Stimulated activated CD4-positive, alpha-beta T cell treated with anti-CD3 and anti-CD28 coated beads, Interleukin-4, amount 100 ng/mL, for 4 hours (primary cell): ENCODE measurements around the gene CDH23.
A peak's percentile ranks its signal among the peaks of the same experiment; 100 is the strongest.
"Not testable (repeated sequence)": the region's sequence is repeated elsewhere in the genome, so short reads cannot be mapped to it uniquely, and the experiment has no call there.

Experiments
- DNase-seq, 2 experiments: peaks; one replicate each; pipeline ENCODE4 v3.0.0-alpha.2; 2020

Gene CDH23

DNA sequence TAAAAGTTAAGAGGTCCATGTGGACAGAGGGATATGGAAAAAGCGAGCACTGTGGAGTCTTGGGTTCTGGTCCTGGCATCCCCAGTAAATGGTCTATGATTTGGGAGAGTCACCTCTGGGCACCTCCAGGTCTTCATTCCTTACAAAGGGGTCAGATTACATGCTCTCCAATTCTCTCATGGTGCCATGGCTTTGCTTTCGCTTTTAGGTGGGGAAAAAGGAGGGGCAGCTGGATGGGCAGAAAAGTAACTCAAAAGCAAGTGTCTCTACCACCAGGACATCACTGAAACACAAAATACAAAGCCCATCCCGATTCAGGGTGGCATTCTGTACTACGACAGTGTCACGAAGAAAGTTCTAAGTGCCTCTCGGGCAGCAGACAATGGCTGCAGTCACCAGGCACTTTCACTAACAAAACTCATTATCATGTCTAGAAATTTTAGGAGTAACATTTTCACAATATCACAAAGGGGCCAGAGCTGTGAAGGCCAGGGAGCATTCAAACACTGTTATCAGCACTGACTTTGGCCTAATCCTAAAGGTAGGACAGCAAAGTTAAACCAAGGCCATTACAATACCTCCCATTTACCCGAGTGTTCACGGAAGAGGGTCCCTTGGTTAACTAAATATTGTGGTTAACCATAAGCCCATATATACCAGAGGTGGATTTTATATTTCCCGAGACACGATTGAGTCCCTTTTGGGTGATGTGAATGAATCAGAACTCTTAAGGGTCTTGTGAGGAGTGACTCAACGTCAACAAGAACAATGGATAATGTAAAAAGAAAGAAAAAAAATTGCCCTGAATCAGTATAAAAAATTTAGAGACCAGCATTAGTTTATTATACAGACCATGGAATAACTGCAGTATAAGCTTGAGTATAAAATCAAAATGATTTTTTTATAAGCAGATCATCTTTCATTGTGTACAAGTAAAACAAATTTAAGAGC lies 451.9 kb downstream of the CDH23 start:
- no peak for DNase-seq

DNA sequence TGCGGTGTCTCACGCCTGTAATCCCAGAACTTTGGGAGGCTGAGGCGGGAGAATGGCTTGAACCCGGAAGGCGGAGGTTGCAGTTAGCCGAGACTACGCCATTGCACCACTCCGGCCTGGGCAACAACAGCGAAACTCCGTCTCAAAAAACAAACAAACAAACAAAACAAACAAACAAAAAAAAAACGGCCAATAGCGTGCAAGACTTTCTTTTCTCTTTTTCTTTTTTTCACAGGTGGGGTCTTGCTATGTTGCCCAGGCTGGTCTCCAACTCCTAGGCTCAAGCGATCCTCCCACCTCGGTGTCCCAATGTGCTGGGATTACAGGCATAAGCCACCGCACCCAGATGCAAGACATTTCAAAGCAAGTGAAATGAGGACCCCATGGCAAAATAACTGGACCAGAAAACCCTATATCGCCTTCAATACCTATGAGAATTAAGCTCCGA lies 452.8 kb downstream of the CDH23 start:
- DNase-seq = no peak

GRCh38 chr10:71850021-71850742 lies 453.5 kb downstream of the CDH23 start:
- DNase-seq = no peak

DNA sequence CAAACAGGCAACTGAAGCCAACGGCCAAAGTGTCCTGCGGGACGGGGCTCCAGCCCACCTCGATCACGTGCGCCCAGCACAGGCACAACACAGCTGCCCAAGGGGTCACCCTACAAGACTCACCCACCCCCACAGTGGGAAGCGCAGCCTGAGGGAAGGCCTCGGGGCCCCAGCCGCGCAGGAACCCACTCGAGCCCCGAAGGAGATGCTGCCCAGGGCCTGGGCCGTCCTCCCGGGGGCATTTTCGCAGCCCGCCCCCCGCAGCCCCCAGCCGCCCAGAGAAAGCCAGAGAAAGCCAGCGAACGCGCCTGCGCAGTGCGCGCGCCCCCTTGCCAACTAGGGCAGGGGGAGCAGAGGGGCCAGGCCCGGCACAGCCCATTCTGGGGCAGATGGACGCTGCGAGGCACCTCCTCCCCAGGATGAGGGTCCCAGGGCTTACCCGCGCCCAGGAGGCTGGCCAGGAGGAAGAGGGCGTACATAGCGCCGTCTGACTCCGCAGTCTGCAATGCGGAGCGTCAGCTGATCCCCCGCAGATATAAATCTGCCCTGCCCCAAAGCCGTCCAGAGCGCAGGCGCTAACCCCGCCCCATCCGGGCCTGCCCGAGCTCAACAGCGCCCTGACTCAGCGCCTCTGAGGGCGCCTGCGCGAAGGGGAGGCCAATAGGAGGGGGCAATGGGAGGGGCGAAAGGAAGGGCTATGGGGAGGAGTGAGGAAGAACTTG lies 454.2 kb downstream of the CDH23 start, which contains the start of gene PSAP:
PSAP (minus strand) TSS at position 509 of the 722 bp plus-strand sequence; CDS start at position 479, 30 bp downstream.
- peak; percentile 98 to 99 for DNase-seq

- not testable (repeated sequence) for DNase-seq
Observed at GRCh38 chr10:71851465-71852095, 454.9 kb downstream of the CDH23 start.

DNA sequence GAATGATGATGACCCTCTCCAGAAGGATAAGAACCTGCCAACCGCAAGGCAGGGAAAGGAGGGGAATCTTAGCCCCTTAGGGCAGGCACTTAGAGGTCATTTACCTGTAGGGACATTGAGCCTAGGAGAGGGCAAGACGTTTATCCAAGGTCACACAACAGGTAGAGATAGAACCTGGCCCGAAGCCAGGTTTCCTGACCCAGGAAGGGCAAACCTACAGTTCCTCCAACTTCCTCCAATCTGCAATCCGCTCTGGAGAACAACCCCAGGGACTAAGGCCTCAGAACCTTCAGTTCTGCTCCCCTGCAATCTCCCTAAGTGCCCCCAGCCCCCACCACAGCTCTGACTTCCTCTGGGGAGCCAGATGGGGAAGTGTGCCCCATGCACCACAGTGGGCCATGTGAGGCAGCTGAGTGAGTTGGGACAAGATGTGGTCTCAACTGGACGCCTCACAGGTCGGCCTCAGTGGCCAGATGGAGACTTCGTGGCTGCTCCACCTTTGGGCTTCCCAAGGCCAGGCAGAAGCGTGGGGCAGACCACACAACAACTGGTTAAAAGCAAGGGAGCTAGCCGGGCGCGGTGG lies 455.7 kb downstream of the CDH23 start:
- DNase-seq = no peak

GRCh38 chr10:71854031-71854430 lies 457.3 kb downstream of the CDH23 start:
- no peak for DNase-seq

- no peak for DNase-seq
Observed at GRCh38 chr10:71856619-71857018, 459.9 kb downstream of the CDH23 start.

DNA sequence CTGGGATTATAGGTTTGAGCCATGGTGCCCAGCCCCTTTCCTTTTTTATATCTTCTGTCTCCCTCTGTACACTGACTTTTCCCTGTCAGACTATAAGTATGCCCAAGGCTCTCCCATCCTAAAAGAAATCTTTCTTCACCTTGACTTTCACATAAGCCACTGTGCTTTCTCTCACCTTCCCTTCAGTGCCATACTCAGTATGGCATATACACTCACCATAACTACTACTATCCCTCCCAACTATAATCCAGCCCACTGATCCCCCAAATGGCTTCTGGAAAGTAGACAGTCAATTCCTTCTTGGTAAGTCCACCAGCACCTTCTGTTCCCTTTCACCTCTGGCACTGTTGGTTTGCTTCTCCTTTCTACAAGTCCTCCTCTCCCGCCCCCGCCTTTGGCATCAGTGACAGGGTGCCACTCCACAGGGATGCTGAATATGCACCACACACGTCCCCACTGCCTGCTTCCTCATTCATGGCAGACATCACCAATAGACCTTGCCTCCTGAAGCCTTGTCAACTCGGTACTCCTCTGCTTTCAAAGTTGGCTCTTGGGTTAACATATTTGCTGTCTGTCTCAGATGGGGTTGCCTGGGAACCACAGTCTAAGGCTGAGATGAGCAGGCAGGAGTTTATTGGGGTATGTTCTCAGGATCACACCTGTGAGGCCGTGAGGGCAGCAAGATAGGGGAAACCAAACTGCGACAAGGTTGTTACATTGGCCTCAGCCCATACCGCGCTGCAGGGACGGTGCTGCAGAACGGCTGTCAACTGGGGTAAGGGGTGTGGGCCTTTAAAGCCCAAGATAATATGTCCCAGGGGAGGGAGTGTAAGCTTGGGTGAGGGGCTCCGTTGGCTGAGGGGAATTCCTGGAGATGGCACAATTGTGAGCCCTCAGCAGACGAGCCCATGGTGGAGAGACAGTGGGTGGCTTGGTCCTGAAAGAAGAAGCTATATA lies 461.5 kb downstream of the CDH23 start:
- DNase-seq = no peak

DNA sequence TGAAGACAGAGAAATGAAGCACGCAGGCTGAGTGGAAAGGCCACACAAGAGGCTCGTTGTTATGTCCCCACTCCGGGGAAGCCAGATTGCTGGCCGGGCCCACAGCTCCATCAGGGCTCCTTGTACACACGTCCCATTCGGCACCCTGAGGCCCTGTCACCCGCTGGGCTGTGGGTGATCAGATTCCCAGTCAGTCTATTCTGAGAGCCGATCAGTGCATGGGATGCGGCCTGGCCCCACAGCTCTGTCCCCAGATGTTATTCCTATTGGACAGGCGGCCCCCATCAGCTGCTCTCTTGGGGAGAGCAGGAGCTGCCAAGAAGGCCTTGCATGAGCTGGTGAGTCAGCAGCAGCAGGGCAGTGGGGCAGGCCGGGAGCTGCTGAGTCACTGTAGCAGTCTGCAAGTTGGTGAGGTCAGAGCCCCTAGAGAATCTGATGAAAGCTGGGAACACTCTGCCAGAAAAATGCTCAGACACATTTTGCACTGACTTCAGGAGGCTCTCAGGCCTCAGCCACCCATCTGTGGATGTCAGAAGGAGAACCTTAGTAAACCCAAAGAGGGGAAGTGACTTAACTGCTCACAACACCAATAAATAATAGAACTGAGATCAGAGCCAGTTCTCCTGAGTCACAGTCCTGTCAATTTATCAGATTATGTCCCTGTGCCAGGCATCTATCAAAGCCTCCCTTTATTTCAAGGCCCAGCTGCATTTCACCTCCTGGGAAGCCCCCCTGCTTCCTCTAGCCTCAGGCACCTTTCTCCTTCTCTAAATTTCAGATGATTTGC lies 463.7 kb downstream of the CDH23 start:
- DNase-seq = peak; percentile 27 to 40

DNA sequence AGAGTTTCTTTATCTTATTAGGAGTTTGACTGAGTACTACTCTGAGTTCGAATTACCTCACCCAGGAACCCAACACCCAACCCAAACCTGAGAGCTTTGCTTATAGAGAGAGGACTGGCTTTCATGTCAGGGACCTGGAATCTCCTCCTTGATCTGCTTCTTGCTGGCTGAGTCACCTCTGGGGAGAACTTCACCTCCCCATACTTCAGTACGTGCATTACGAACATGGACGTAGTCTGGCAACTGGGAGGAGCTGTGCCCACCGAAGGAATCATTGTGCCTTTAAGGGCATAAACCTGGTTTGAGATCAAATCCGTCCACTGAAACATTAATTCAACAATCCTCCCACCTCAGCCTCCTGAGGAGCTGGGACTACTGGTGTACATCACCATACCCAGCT lies 466.5 kb downstream of the CDH23 start:
- DNase-seq = no peak

DNA sequence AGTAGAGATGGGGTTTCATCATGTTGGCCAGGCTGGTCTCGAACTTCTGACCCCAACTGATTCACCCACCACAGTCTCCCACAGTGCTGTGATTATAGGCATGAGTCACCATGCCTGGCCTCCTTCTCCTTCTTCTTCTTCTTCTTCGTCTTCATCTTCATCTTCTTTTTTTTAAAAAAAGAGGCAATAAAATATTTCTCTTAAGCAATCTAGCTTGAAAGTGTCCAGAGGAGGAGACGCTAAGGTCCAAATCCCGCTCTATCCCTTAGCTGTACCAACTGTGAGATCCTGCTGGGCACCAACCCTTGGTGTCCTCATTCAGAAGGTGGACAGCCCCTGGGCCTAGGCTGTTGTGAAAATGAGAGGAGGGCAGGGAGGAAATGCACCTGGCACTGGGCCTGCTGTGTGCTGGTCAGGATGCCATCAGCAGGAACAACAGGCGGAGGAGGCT lies 468.2 kb downstream of the CDH23 start:
- no peak for DNase-seq
